BE2C (cell line): Measurements from ENCODE around the gene OR4F15. TPM values are rescaled to one million over a fixed set of nuclear protein-coding genes. Genes with fewer than 3 reads are reported as not detected.
"Not testable (repeated sequence)": the region's sequence is repeated elsewhere in the genome, so short reads cannot be mapped to it uniquely, and the experiment has no call there.

Experiments used
- DNase-seq: peaks from one replicate; pipeline ENCODE4 v3.0.0-alpha.2; 2020
- H3K27me3 ChIP-seq: fragments of 250-450 bp; sonication (Bioruptor Pico); 2 replicates; pipeline ENCODE4 v1.5.1; 2020; ENCODE audit warnings: mild to moderate bottlenecking
- H3K36me3 ChIP-seq: fragments of 250-450 bp; sonication (Bioruptor Pico); 2 replicates; pipeline ENCODE4 v1.5.1; 2020; ENCODE audit warnings: mild to moderate bottlenecking
- H3K4me1 ChIP-seq: fragments of 250-450 bp; sonication (Bioruptor Pico); 2 replicates; pipeline ENCODE4 v1.5.1; 2020
- H3K4me3 ChIP-seq: 2 replicates; pipeline ENCODE4 v1.5.1; 2011; ENCODE audit warnings: low read depth, low read length
- H3K9me3 ChIP-seq: fragments of 250-450 bp; sonication (Bioruptor Pico); 2 replicates; pipeline ENCODE4 v1.5.1; 2020
- polyA plus RNA-seq: library from polyadenylated mRNA; unstranded; fragments of >200 nt; gene quantifications from one replicate; pipeline ENCODE4 v1.2.1, GENCODE V29; 2012; ENCODE audit warnings: low read depth, missing spikeins; ENCODE audit not compliant: insufficient read length, insufficient read depth
- TF ChIP-seq, protein P1 (sequence below): IDR thresholded peaks from 2 replicates; pipeline ENCODE4 v1.5.1; 2012; ENCODE audit warnings: mild to moderate bottlenecking, low read depth, low read length

Gene OR4F15
- polyA plus RNA-seq, result not detected

DNA sequence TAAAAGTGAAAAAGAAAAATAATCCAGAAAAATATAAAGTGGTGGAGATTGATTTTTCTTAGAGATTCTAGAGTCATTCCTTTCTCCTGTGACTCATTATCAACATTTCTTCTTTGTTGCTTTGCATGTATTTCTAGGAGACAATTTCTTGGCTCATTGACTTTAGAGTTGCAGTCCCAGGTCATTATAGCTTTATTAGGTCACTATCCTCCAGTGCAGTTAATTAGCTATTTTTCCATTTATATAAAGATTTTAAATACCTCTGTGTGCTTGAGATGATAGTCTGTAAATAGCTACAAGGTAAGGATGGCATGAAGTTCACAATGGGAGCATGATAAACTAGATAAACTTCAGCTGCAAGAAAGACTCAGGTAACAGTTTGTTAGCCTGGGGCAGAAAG, at the start of gene OR4F15:
Gene OR4F15 (plus strand): TSS at position 301 of the 400 bp plus-strand sequence. CDS start 5,985 bp downstream, outside the sequence.
- no peaks in the 10 kb centered on the region for H3K36me3 ChIP-seq
- DNase-seq, result no peak
- no peak within 1 kb of the TSS for H3K4me3 ChIP-seq
- H3K4me1 ChIP-seq, result no peaks in the 10 kb centered on the region
- H3K27me3 ChIP-seq, result peaks cover 13% of the 10 kb centered on the region
- no peaks in the 10 kb centered on the region for H3K9me3 ChIP-seq
- TF ChIP-seq, protein P1, sequence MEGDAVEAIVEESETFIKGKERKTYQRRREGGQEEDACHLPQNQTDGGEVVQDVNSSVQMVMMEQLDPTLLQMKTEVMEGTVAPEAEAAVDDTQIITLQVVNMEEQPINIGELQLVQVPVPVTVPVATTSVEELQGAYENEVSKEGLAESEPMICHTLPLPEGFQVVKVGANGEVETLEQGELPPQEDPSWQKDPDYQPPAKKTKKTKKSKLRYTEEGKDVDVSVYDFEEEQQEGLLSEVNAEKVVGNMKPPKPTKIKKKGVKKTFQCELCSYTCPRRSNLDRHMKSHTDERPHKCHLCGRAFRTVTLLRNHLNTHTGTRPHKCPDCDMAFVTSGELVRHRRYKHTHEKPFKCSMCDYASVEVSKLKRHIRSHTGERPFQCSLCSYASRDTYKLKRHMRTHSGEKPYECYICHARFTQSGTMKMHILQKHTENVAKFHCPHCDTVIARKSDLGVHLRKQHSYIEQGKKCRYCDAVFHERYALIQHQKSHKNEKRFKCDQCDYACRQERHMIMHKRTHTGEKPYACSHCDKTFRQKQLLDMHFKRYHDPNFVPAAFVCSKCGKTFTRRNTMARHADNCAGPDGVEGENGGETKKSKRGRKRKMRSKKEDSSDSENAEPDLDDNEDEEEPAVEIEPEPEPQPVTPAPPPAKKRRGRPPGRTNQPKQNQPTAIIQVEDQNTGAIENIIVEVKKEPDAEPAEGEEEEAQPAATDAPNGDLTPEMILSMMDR, result no peak

- DNase-seq, H3K4me1 ChIP-seq, H3K27me3 ChIP-seq, H3K36me3 ChIP-seq, H3K4me3 ChIP-seq, H3K9me3 ChIP-seq: not testable (repeated sequence)
Observed at GRCh38 chr15:101764669-101765339, 47.2 kb upstream of the OR4F15 start.

GRCh38 chr15:101765340-101765671, 46.7 kb upstream of the OR4F15 start:
- H3K36me3 ChIP-seq, H3K27me3 ChIP-seq, H3K4me1 ChIP-seq, H3K9me3 ChIP-seq, H3K4me3 ChIP-seq, DNase-seq: not testable (repeated sequence)

GRCh38 chr15:101765772-101766456, 46.1 kb upstream of the OR4F15 start:
- DNase-seq, result no peak
- no peak overlapping the region for H3K4me3 ChIP-seq
- peaks cover 9% of the 10 kb centered on the region for H3K27me3 ChIP-seq
- H3K36me3 ChIP-seq, result no peaks in the 10 kb centered on the region
- H3K9me3 ChIP-seq, result no peaks in the 10 kb centered on the region
- no peaks in the 10 kb centered on the region for H3K4me1 ChIP-seq
- TF ChIP-seq, protein P1, result no peak

DNA sequence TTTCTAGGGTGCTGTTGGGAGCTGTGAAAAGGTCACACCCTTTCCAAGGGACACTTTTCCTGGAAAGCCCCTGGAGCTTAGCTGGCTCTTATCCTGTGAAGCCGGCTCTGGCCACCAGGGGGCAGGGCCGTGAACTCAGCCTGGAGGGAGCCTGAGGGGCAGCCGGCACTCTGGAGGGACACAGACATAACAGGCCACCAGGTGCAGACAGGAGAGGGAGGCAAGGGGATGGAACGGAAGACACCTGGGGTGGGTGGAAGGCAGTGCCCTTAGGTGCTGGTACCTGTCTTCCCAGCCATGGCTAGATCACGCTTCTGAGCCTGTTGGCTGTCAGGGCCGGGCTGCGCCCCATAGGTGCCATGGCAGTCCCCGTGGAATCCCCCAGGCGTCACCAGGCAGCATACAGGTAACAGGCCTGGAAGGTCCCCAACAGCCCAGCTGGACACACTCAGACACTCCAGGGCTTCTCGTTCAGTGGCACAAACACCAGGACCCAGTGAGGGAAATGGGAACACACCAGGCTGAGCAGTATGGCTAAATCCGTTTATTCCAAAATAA, 44.8 kb upstream of the OR4F15 start:
- H3K4me1 ChIP-seq, H3K9me3 ChIP-seq, DNase-seq, H3K36me3 ChIP-seq, H3K4me3 ChIP-seq, H3K27me3 ChIP-seq: not testable (repeated sequence)

DNA sequence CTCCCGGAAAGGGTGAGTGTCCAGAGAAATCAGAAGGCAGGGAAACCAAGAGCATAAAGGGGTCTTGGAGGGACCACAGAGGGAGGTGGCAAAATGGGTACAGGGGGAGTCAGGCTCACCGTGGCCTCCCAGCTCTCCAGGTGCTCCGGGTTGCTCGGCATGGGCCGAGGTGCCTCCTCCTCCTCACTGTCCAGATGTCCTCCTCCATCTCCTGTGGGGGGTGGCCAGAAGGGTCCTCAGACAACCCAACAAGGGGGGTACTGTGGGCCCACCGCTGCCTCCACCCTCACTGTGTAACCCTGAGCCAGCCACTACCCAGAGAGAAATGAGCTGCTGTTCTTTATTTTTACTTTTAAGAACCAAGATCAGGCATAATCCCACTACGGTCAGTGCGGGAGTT, 39.1 kb upstream of the OR4F15 start:
- Histone ChIP-seq H3K9me3 (no peaks in the 10 kb centered on the region), H3K4me1 (no peaks in the 10 kb centered on the region), H3K4me3 (no peak overlapping the region), H3K27me3 (peaks cover 40% of the 10 kb centered on the region), H3K36me3 (no peaks in the 10 kb centered on the region)
- TF ChIP-seq, protein P1, result no peak
- DNase-seq, result no peak

DNA sequence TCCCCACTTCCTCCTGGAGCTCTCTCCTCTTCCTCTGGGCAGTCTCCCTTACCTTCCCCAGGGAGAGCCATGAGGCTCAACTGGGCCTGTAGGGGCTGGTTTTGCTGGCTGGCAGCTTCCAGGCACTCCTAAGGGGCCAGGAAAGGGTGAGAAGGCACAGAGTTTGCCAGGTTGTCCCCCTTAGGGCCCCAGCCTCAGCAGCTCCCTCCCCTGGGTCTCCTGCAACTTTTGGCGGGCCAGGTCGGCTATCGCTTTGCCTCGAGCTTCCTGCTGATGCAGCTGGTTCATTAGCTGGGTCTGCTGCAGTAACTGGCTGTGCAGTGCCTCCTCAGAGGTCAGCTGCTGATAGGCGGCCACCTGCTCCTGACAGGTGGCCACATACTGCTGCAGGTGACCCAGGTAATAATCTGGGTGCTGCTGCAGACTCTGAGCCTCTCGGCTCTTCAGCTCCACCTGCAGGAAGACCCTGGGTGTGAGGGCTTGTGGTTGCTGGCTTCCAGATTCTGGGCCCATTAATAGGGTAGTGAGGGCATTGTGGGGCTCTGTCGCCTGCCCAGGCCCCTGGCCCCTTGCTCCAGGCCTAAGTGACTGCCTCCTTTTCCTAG, 38.4 kb upstream of the OR4F15 start:
- Histone ChIP-seq H3K9me3 (no peaks in the 10 kb centered on the region), H3K36me3 (no peaks in the 10 kb centered on the region), H3K4me3 (no peak overlapping the region), H3K4me1 (no peaks in the 10 kb centered on the region), H3K27me3 (peaks cover 42% of the 10 kb centered on the region)
- no peak for DNase-seq
- TF ChIP-seq, protein P1, result peak; percentile 39
